Spleen (tissue), 7 donors: ENCODE data around the gene PTPRT.

Experiments used
- POLR2A ChIP-seq, 3 donors: fragments of 450-650 bp; IDR thresholded peaks; one replicate each; pipeline ENCODE4 v1.5.1; 2017; ENCODE audit warnings: antibody characterized with exemption in 3 of 3, mild to moderate bottlenecking in 1 of 3
- POLR2AphosphoS5 ChIP-seq, 3 donors: sonication (generic); formaldehyde crosslinking; IDR thresholded peaks; one replicate each; pipeline ENCODE4 v1.5.1; 2017; ENCODE audit warnings: antibody characterized with exemption in 3 of 3
- TF ChIP-seq, protein P1 (sequence below), 11 experiments: fragments of 200-600 bp in 7 of 11; fragments of 450-650 bp in 4 of 11; sonication (generic) in 4 of 11; IDR thresholded peaks in 8 of 11; conservative IDR thresholded peaks in 3 of 11; 1 replicate in 7 of 11; 2 replicates in 4 of 11; pipeline versions ENCODE4 v1.4.0 to v1.8.0; 2016 to 2021; ENCODE audit warnings: antibody characterized with exemption in 11 of 11, inconsistent platforms in 4 of 11, mild to moderate bottlenecking in 1 of 11
- donor health status: DM: no; HTN: no; CAD: no; lungs with moderate emphysema.
- donor health status: DM: no; HTN: no; CAD: no.
- donor health status: DM: no; HTN: no; CAD: no.

GRCh38 chr20:43178080-43178479, 11.6 kb downstream of the PTPRT start:
- no peak for TF ChIP-seq POLR2A (IDR thresholded peaks at IDR 0.05)
- TF ChIP-seq, protein P1, sequence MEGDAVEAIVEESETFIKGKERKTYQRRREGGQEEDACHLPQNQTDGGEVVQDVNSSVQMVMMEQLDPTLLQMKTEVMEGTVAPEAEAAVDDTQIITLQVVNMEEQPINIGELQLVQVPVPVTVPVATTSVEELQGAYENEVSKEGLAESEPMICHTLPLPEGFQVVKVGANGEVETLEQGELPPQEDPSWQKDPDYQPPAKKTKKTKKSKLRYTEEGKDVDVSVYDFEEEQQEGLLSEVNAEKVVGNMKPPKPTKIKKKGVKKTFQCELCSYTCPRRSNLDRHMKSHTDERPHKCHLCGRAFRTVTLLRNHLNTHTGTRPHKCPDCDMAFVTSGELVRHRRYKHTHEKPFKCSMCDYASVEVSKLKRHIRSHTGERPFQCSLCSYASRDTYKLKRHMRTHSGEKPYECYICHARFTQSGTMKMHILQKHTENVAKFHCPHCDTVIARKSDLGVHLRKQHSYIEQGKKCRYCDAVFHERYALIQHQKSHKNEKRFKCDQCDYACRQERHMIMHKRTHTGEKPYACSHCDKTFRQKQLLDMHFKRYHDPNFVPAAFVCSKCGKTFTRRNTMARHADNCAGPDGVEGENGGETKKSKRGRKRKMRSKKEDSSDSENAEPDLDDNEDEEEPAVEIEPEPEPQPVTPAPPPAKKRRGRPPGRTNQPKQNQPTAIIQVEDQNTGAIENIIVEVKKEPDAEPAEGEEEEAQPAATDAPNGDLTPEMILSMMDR (IDR thresholded peaks at IDR 0.05 in 8 of 11, conservative IDR thresholded peaks at IDR 0.05 in 3 of 11), result no peak
- TF ChIP-seq POLR2AphosphoS5 (IDR thresholded peaks at IDR 0.05), result no peak
